Fibroblast of the aortic adventitia (primary cell): ENCODE measurements around the gene JPT1. TPM values are rescaled to one million over a fixed set of nuclear protein-coding genes. Genes with fewer than 3 reads are reported as not detected.

Experiments used
- DNase-seq: peaks from one replicate; pipeline ENCODE4 v3.0.0-alpha.2; 2010; ENCODE audit warnings: low read depth
- H3K4me3 ChIP-seq: 2 replicates; pipeline ENCODE4 v1.5.1; 2011; ENCODE audit warnings: low read depth, mild to moderate bottlenecking, control low read depth, low read length, moderate library complexity
- CTCF ChIP-seq: IDR thresholded peaks from 2 replicates; pipeline ENCODE4 v1.5.1; 2011; ENCODE audit warnings: mild to moderate bottlenecking, low read length, control low read depth, inconsistent platforms; ENCODE audit not compliant: insufficient read depth
- total RNA-seq: library from RNA; depleted of rRNA; stranded (reverse); fragments of >200 nt; gene quantifications from 2 replicates; pipeline ENCODE4 v1.2.3, GENCODE V29; 2012; ENCODE audit warnings: low replicate concordance

Gene JPT1
- total RNA-seq, 1 donor: 71.1 TPM

GRCh38 chr17:75099881-75100595 is 54.3 kb downstream of the JPT1 start:
- no peak for DNase-seq
- H3K4me3 ChIP-seq: no peak overlapping the region
- TF ChIP-seq CTCF: no peak

- no peak overlapping the region for H3K4me3 ChIP-seq
- no peak for TF ChIP-seq CTCF
- DNase-seq: no peak
These were observed 55.5 kb downstream of the JPT1 start for GRCh38 chr17:75098861-75099260.

GRCh38 chr17:75097865-75098264 is 56.4 kb downstream of the JPT1 start:
- no peak for DNase-seq
- no peak overlapping the region for H3K4me3 ChIP-seq
- TF ChIP-seq CTCF: no peak

- DNase-seq: peak; percentile 59
- no peak for TF ChIP-seq CTCF
- no peak overlapping the region for H3K4me3 ChIP-seq
These were observed 58.2 kb downstream of the JPT1 start for GRCh38 chr17:75096082-75096625.

GRCh38 chr17:75094871-75095399 is 59.4 kb downstream of the JPT1 start:
- no peak overlapping the region for H3K4me3 ChIP-seq
- TF ChIP-seq CTCF: no peak
- DNase-seq: no peak

GRCh38 chr17:75093548-75094158 is 60.7 kb downstream of the JPT1 start:
- H3K4me3 ChIP-seq: no peak overlapping the region
- DNase-seq: no peak
- TF ChIP-seq CTCF: no peak
